Measurements from ENCODE around the gene LRGUK. TPM values are rescaled to one million over a fixed set of nuclear protein-coding genes. Genes with fewer than 3 reads are reported as not detected.

LRGUK gene
- total RNA-seq, 4 donors from 2014 or later, result 0.57 to 2.2 (median 1.6) TPM

DNA sequence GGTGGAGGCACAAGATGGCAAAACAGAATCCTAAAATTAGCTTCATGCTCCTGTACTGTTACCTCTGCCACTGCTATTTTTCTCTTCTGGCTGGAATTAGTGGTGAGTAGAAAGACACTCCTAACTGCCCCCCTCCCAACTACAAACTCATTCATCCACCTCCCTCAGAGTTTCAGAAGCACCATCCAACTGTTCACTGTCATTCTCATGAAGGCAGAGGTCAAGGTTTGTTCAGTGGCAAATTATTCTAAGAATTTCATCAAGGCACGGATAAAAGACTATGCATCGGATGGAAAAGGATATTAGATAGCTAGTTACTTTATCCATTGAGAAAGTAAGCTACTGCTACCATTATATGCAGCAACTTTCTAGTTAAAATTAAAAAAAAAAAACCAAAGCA, 59.7 kb downstream of the LRGUK start:
- TF ChIP-seq, protein P1, sequence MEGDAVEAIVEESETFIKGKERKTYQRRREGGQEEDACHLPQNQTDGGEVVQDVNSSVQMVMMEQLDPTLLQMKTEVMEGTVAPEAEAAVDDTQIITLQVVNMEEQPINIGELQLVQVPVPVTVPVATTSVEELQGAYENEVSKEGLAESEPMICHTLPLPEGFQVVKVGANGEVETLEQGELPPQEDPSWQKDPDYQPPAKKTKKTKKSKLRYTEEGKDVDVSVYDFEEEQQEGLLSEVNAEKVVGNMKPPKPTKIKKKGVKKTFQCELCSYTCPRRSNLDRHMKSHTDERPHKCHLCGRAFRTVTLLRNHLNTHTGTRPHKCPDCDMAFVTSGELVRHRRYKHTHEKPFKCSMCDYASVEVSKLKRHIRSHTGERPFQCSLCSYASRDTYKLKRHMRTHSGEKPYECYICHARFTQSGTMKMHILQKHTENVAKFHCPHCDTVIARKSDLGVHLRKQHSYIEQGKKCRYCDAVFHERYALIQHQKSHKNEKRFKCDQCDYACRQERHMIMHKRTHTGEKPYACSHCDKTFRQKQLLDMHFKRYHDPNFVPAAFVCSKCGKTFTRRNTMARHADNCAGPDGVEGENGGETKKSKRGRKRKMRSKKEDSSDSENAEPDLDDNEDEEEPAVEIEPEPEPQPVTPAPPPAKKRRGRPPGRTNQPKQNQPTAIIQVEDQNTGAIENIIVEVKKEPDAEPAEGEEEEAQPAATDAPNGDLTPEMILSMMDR (IDR thresholded peaks at IDR 0.05; ENCODE audit: low read depth), result no peak

DNA sequence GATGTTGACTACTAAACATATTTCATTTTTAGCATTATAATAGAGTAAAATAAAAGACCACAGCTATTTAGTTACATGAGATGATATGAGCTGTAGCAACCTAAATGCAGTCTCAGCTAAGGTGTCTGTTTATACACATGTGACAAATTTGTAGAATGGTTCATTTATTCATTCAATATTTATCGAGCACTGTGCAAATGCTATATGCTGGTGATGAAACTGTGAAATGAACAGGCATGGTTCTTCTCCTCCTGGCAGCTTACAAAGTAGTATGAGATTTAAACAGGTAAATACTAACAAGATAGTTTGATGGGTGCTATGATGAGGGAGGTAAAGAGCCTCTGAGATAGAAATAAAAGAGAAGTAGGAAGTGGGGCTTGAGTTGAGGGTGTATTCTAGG, 60.8 kb downstream of the LRGUK start:
- TF ChIP-seq, protein P1 (IDR thresholded peaks at IDR 0.05; ENCODE audit: low read depth), result no peak

DNA sequence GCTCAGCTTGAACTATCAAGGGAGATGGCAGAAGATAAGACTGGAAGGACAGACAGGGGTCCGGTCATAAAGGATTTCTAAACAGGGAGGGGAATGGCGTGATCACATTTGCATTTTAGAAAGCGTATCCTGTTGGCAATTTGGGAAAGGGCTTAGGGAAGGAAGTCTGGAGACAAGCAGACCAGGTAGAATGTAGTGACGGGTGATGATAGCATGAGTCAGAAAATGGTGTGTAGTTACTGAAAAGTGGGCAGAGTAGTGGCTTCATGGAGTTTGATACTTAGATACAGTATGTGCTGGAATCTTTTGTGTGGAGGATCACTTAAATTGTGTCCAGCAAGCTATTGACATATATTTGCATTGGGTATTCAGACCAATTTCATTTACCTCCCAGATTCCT, 61.2 kb downstream of the LRGUK start:
- TF ChIP-seq, protein P1 (IDR thresholded peaks at IDR 0.05; ENCODE audit: low read depth), result no peak

GRCh38 chr7:134189559-134189958, 62.4 kb downstream of the LRGUK start:
- TF ChIP-seq, protein P1 (IDR thresholded peaks at IDR 0.05; ENCODE audit: low read depth), result no peak

DNA sequence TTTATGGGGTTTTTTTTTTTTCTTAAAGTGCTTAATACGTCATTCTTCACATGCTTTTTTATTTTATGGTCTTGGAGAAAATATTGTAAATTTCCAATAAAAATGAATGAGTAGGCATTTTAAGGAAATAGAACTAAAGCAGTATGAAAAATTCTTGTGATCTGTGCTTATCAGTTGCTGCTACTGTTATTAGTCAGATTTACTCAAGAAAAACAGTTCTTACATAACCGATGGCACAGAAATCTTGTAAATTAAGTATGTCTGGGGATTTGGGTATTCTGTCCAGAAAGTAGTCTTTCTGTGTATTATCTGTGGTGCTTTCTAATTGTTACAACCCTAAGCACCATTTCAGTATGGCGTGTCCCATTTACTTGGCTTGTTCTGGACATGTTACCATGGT, 64.7 kb downstream of the LRGUK start:
- TF ChIP-seq, protein P1 (IDR thresholded peaks at IDR 0.05; ENCODE audit: low read depth), result no peak

GRCh38 chr7:134193240-134193639, 66.1 kb downstream of the LRGUK start:
- TF ChIP-seq, protein P1 (IDR thresholded peaks at IDR 0.05; ENCODE audit: low read depth), result no peak

DNA sequence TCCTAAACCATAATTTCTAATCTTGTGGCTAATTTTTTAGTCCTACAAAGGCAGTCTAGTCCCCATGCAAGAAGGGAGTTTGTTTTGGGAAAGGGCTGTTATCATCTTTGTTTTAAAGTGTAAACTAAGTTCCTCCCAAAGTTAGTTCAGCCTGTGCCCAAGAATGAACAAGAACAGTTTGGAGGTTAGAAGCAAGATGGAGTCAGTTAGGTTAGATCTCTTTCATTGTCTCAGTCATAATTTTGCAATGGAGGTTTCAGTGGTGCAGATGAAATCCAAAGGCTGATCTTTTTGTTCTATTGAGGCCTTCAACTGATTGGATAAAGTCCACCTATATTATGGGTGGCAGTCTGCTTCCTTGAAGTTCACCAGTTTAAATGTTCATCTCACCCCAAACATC, 68.1 kb downstream of the LRGUK start:
- TF ChIP-seq, protein P1 (IDR thresholded peaks at IDR 0.05; ENCODE audit: low read depth), result no peak
